Measurements from ENCODE around the gene ALLC. TPM values are rescaled to one million over a fixed set of nuclear protein-coding genes. Genes with fewer than 3 reads are reported as not detected.

ALLC gene
- total RNA-seq, 1 donor: under 0.01 TPM

- TF ChIP-seq, protein P1, sequence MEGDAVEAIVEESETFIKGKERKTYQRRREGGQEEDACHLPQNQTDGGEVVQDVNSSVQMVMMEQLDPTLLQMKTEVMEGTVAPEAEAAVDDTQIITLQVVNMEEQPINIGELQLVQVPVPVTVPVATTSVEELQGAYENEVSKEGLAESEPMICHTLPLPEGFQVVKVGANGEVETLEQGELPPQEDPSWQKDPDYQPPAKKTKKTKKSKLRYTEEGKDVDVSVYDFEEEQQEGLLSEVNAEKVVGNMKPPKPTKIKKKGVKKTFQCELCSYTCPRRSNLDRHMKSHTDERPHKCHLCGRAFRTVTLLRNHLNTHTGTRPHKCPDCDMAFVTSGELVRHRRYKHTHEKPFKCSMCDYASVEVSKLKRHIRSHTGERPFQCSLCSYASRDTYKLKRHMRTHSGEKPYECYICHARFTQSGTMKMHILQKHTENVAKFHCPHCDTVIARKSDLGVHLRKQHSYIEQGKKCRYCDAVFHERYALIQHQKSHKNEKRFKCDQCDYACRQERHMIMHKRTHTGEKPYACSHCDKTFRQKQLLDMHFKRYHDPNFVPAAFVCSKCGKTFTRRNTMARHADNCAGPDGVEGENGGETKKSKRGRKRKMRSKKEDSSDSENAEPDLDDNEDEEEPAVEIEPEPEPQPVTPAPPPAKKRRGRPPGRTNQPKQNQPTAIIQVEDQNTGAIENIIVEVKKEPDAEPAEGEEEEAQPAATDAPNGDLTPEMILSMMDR (IDR thresholded peaks at IDR 0.05; ENCODE audit: insufficient read depth, low read depth, low read length): no peak
- DNase-seq (ENCODE audit: low read depth): no peak
These were observed 11.6 kb upstream of the ALLC start for GRCh38 chr2:3646446-3646845.

DNA sequence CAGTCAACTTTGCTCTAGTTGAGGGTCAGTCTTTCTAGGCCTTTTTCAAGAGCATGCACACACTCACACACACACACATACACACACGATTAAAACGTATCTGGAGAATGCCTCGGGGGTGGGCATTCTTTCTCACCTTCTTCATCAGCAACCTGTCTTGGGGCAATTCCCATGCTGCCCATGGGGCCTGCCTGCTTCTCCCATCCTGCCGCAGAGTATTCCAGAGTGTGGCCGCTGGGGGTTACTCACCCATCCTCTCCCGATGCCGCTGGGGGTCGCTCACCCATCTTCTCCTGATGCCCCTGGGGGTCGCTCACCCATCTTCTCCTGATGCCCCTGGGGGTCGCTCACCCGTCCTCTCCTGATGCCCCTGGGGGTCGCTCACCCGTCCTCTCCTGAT lies 10.8 kb upstream of the ALLC start:
- TF ChIP-seq, protein P1 (IDR thresholded peaks at IDR 0.05; ENCODE audit: insufficient read depth, low read depth, low read length): no peak
- H3K4me3 ChIP-seq (ENCODE audit: low read depth, low read length): no peak overlapping the region
- DNase-seq (ENCODE audit: low read depth): no peak

More at GRCh38 chr2:3646446-3646845, 11.6 kb upstream of the ALLC start:
- no peak overlapping the region for H3K4me3 ChIP-seq (ENCODE audit: low read depth, low read length)

- no peak for DNase-seq (ENCODE audit: low read depth)
- H3K4me3 ChIP-seq (ENCODE audit: low read depth, low read length): no peak overlapping the region
- TF ChIP-seq, protein P1 (IDR thresholded peaks at IDR 0.05; ENCODE audit: insufficient read depth, low read depth, low read length): no peak
These were observed 10.0 kb upstream of the ALLC start for GRCh38 chr2:3647831-3648651.

- no peak overlapping the region for H3K4me3 ChIP-seq (ENCODE audit: low read depth, low read length)
- TF ChIP-seq, protein P1 (IDR thresholded peaks at IDR 0.05; ENCODE audit: insufficient read depth, low read depth, low read length): no peak
- no peak for DNase-seq (ENCODE audit: low read depth)
These were observed 9.3 kb upstream of the ALLC start for GRCh38 chr2:3648652-3649177.

DNA sequence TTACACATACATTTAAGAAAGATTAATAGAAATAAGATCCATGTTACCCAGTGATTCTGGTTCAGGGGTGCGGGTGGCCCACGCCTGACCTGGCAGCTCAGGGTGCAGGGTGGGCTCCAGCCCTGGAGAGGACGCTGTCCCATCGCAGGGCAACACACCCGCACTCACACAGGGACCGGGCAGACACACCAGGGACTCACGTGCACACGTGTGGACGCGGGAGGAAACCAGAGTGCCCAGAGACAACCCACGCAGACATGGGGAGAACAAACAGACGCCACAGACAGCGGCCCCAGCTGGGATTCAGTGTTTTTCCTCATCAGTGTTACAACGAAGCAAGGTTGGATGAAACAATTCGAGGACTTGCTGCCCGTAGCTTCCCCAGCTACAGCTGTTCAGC lies 8.4 kb upstream of the ALLC start:
- TF ChIP-seq, protein P1 (IDR thresholded peaks at IDR 0.05; ENCODE audit: insufficient read depth, low read depth, low read length): no peak
- no peak for DNase-seq (ENCODE audit: low read depth)
- H3K4me3 ChIP-seq (ENCODE audit: low read depth, low read length): no peak overlapping the region

GRCh38 chr2:3650140-3650920 lies 7.7 kb upstream of the ALLC start:
- no peak overlapping the region for H3K4me3 ChIP-seq (ENCODE audit: low read depth, low read length)
- no peak for DNase-seq (ENCODE audit: low read depth)
- TF ChIP-seq, protein P1 (IDR thresholded peaks at IDR 0.05; ENCODE audit: insufficient read depth, low read depth, low read length): no peak
